IPS DF 4.7 (cell line): ENCODE measurements around the gene NCOA3.

Experiments
- DNase-seq: peaks from one replicate; pipeline ENCODE4 v3.0.0-alpha.2; 2013; ENCODE audit warnings: low spot score; ENCODE audit errors: extremely low read depth

NCOA3 gene

DNA sequence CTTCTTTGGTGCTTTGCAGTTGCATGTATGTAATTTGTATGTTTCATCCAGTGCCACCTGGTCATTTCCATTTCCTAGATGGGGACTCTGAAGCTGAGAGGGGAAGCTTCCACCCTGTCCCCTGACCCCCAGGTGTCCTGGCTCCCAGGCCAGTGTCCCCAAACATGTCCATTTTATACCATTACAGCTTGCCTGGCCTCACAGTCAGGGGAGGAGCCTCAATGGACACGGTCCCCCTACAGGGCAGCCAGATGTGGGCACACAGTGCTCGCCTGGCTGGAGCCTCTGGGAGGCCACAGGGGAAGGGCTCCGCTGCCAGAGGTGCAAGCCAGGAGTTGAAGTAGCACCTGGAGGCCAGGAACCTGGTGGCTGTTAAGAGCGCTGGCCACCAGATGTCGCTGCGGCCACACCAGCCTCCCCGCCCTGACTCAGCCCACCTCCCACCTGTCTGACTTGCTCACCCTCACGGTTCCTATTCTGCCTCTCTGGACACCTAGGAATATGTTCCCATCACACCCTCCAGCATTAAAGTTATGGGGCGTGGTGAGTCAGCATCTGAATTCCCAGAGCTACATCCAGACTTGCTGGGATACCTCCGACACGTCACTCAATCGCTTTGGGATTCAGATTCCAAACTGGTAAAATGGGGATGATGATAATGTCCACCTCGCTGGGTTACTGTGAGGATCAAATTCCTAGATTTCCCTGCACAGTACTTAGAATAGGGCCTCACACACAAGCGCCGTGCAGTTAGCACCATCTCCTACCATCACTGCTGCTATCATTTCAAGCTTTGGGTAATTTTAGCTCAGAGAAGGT, 176.2 kb downstream of the NCOA3 start:
- DNase-seq, result no peak

- DNase-seq, result no peak
These were observed 176.8 kb downstream of the NCOA3 start for GRCh38 chr20:47678536-47678935.

DNA sequence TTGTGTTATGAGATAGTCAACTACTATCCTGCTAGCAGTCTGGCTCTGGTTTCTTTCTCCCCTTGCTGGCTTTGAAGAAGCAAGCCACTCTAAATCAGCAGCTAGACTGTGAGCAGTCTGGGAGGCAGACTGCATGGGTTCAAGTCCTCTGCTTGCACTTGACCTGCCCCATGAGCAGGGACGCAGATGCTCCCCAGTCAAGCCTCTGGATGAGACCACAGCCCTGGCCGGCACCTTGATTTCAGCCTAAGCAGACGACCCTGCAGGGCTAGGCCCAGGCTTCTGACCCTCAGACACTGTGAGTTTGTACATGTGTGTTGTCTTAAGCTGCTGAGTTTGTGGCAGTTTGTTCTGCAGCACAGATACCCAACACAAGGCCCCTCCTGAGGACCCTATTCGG, 177.8 kb downstream of the NCOA3 start:
- DNase-seq, result no peak

GRCh38 chr20:47680804-47681529, 179.3 kb downstream of the NCOA3 start:
- DNase-seq, result no peak

- DNase-seq, result no peak
These were observed 180.5 kb downstream of the NCOA3 start for GRCh38 chr20:47682028-47682783.

- DNase-seq, result no peak
These were observed 181.2 kb downstream of the NCOA3 start for GRCh38 chr20:47682916-47683315.

DNA sequence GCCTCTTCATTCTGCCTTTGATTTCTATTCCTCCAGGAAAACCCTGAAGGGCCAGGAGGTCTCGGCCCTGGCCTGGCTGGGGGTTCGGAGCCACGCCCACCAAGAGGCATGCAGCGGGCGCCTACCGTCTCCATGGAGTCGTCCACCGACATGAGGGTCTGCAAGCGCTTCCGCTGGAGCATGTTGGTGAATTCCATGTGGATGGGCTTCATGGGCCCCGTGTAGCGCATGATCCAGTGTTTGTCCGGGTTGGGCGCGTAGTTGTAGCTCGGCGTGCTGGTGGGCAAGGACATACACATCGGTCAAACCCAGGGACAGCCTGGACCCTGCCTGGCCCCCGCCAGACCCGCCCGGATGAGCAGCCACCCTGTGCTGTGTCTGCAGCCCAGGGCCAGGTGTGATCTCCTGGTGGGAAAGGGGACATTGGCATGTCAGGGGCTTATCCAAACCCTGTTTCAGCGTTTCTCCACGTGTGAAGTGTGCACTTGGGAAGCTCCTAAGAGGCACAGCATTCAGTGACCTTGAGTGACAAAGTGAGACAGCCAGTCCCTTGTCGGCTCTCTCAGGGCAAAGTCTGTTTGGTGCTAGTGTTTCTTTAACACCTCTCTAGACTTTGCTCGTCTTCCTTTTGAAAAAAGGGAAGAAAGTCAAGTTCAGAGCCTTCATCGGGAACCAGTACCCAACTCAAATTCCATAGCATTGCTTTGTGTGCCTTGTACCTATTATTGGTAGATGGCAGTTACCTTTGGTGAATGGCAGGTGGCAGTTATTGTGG, 182.8 kb downstream of the NCOA3 start:
- DNase-seq, result no peak

GRCh38 chr20:47686545-47686944, 184.9 kb downstream of the NCOA3 start:
- no peak for DNase-seq

GRCh38 chr20:47687095-47687987, 185.7 kb downstream of the NCOA3 start:
- no peak for DNase-seq

GRCh38 chr20:47688385-47689381, 187.0 kb downstream of the NCOA3 start:
- DNase-seq, result peak; percentile 33

- DNase-seq, result no peak
These were observed 188.0 kb downstream of the NCOA3 start for GRCh38 chr20:47689731-47690130.

DNA sequence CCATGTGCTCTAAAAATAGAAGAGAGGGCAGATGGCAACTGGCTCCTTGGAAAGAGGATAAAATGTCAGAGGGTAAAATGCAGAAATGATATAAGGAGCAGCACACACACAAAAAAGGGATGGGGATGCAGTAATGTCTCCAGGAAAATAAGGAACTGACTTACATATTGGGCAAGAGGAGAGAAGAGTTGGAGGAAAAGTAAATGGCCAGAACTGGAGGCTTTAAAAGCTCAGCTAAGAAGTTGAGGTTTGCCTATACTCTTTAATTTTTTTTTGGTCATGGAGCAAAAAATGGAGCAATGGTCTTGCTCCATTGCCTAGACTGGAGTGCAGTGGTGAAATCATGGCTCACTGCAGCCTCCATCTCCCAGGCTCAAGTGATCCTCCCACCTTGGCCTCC, 189.9 kb downstream of the NCOA3 start:
- no peak for DNase-seq

- no peak for DNase-seq
These were observed 192.5 kb downstream of the NCOA3 start for GRCh38 chr20:47694021-47694818.

- DNase-seq, result no peak
These were observed 195.2 kb downstream of the NCOA3 start for GRCh38 chr20:47696856-47697255.

DNA sequence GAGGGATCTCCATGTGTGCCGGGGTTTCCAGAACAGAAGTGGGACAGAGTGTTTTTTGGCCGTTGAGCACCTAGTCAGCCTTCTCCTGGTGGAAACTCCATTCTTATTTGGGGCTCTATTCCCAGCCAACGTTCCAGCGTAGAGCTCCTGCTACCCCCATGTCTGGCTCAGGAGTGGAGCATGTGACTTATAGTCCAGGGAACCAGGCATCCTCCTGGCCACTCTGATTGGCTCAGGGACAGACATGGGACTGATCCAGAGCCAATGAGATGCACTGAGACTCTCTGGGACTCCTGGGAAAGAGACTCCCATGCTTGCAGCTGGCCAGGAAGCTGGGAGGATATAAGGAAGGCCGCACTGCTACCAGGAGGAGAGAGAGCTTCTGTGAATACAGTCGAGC, 196.5 kb downstream of the NCOA3 start:
- no peak for DNase-seq

DNA sequence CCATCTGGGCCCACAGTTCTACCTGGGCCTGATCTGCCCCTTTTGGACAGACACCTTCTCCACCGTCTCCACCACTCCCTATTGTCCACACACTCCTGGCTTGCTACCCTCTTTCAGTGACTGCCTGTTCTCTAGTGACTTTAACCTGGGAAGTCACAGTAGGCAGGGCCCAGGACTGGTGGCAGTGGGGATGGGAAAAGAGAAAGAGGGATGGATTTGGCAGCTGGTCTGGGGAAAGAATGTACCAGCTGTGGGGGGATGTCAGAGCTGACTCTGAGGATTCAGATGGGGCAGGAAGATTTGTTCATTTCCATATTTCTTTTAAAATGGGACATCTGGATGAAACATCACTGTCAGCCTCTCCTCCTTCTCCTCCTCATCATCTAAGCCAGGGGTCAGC, 198.1 kb downstream of the NCOA3 start:
- DNase-seq, result no peak

DNA sequence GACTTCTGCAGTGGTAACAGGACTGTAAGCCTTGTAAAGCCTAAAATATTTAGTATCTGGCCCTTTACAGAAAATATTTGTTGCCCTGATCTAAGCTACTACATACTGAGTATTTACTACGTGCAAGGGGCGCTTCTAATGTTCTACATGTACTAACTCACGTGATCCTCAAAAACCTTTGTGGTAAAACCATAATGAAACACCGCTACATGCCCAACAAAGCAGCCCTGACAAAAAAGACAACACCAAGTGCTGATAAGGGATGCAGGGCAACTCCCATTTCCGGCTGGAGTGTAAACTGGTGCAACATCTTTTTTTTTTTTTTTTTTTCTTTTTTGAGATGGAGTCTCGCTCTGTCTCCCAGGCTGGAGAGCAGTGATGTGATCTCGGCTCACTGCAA, 198.6 kb downstream of the NCOA3 start:
- DNase-seq, result no peak

GRCh38 chr20:47701612-47702011, 199.9 kb downstream of the NCOA3 start:
- DNase-seq, result no peak
